EH (cell line): Measurements from ENCODE around the gene RPS6KA2.

ENCODE experiments used
- DNase-seq: peaks from one replicate; pipeline ENCODE4 v3.0.0-alpha.2; 2015; ENCODE audit warnings: low read depth

RPS6KA2 gene

DNA sequence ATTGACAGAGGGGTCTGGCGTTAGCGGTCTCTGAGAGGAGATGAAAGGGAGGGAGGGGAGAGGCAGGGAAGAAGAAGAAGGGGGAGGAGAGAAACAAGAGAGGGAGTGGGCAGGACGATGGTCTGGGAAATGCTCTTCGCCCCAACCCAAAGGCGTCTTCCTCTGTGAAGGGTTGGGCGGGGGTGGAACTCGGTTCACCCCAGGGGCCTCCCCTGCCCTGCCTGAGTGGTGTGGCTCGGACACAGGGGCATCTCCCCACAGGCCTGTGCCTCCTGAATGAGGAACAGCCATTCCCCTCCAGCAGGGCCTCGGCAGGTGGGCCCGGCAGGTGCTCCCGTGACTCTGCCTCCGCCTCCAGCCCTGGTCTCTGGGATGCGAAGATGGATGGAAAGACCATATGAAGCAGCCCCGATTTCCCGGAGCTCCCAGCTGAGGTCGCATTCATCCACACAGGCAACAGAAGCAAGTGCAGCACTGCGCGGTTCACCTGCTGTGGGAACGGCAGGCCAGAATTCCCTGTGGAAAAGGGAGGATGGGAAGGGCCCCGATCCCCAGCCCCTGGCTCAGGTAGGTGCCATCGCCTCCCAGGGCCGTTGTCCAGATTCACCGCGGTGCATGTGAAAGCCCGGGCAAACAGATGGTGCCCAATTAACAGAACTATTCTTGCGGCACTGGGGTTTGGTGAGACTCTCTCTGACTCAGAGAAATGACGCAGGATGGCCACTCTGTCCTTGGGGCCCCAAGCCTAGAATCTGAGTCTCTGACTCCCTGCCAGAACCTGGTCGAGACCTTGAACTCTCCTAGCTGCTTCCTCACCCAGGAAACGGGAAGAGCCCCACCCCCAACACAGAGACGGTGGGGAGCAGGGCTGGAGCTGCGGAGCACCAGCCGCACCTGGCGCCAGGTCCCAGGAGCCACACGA, 29.4 kb upstream of the RPS6KA2 start:
- DNase-seq = peak; percentile 40

- no peak for DNase-seq
Measured at GRCh38 chr6:166655713-166656229, 28.7 kb upstream of the RPS6KA2 start.

GRCh38 chr6:166655251-166655650, 28.2 kb upstream of the RPS6KA2 start:
- no peak for DNase-seq

- DNase-seq = no peak
Measured at GRCh38 chr6:166654573-166654972, 27.5 kb upstream of the RPS6KA2 start.

DNA sequence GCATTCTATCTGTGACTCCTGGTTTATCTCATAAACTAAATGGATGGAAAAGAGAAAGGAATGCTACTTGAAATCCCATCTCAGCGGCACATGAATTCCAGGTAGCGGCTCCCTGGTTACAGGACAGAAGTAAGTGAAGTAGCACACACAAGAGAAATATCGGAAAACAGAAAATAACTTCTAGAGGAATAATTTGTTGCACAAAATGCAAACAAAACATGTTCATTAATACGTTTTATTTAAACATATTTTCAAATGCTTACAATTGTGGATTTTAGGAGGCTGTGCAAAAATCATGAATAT, 26.5 kb upstream of the RPS6KA2 start:
- DNase-seq = no peak

GRCh38 chr6:166650824-166651807, 24.1 kb upstream of the RPS6KA2 start:
- DNase-seq = no peak

- DNase-seq = no peak
Measured at GRCh38 chr6:166650047-166650446, 23.0 kb upstream of the RPS6KA2 start.

- no peak for DNase-seq
Measured at GRCh38 chr6:166648846-166649245, 21.8 kb upstream of the RPS6KA2 start.

DNA sequence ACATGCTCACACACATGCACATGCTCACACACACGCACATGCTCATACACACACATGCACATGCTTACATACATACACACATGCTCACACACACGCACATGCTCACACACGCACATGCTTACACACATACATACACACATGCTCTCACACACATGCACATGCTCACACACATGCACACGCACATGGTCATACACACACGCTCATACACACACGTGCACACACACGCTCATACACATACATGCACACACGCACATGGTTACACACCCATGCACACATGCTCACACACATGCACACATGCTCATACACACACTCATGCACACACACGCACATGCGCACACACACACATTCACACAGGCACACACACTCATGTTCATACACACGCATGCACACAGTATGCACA, 20.8 kb upstream of the RPS6KA2 start:
- DNase-seq = no peak

- DNase-seq = no peak
Measured at GRCh38 chr6:166646716-166647115, 19.7 kb upstream of the RPS6KA2 start.

GRCh38 chr6:166645896-166646295, 18.8 kb upstream of the RPS6KA2 start:
- no peak for DNase-seq

DNA sequence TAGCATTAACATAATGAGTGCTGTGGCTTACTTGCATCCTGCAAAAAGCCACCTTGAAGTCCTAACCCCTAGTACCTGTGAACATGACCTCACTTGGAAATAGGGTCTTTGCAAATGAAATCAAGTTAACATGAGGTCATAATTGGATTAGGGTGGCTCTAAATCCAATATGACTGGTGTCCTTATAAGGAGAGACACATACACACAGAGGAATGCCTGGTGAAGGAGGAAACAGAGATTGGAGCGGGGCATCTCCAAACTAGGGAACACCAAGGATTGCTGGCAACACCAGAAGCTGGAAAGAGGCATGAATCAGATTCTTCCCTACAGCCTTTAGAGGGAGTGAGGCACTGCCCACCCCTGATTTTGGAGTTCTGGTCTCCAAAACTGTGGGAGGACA, 17.6 kb upstream of the RPS6KA2 start:
- peak; percentile 46 for DNase-seq

GRCh38 chr6:166643891-166644590, 17.0 kb upstream of the RPS6KA2 start:
- no peak for DNase-seq

- no peak for DNase-seq
Measured at GRCh38 chr6:166642646-166643045, 15.6 kb upstream of the RPS6KA2 start.

- DNase-seq = no peak
Measured at GRCh38 chr6:166640342-166641043, 13.4 kb upstream of the RPS6KA2 start.

- no peak for DNase-seq
Measured at GRCh38 chr6:166639921-166640320, 12.9 kb upstream of the RPS6KA2 start.

- DNase-seq = no peak
Measured at GRCh38 chr6:166638573-166638964, 11.5 kb upstream of the RPS6KA2 start.

- no peak for DNase-seq
Measured at GRCh38 chr6:166637812-166638572, 10.9 kb upstream of the RPS6KA2 start.

DNA sequence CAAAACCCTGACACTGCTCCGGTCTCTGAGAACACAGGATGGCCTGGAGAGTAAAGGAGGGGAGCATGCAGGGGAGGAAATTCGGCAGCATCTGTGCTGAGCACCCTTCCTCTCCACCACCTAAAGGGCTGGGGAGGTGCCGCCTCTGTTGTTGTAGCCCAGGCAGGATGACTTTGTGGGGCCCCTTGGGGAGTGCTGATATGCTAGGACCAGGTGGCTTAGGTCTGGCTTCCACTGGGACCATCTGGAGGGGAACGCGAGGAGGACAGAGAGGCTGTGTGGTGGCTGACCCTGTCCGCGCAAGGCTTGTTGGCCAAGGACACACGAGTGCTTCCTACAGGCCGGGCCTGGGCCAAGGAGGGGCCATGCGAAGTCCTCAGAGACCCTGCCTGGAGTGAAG, 9.9 kb upstream of the RPS6KA2 start:
- DNase-seq = no peak

- DNase-seq = no peak
Measured at GRCh38 chr6:166636191-166636933, 9.3 kb upstream of the RPS6KA2 start.
